A549 (cell line): Measurements from ENCODE around the gene PAQR6.

Experiments used
- CHD4 ChIP-seq: fragments of 200-600 bp; sonication (generic); IDR thresholded peaks from 2 replicates; pipeline ENCODE4 v1.6.1; 2016; ENCODE audit warnings: antibody characterized with exemption, mild to moderate bottlenecking, borderline replicate concordance
- CTCF ChIP-seq: fragments of >200 bp; sonication (Bioruptor Twin); formaldehyde crosslinking; IDR thresholded peaks from 3 replicates; pipeline ENCODE4 v1.5.1; 2016
- EHF ChIP-seq: fragments of 250-450 bp; sonication (Bioruptor Pico); IDR thresholded peaks from 2 replicates; pipeline ENCODE4 v1.5.0; 2020; ENCODE audit warnings: mild to moderate bottlenecking
- PHF8 ChIP-seq: fragments of 200-600 bp; sonication (generic); IDR thresholded peaks from 2 replicates; pipeline ENCODE4 v1.6.1; 2016; ENCODE audit warnings: low read depth, mild to moderate bottlenecking, antibody characterized with exemption, moderate library complexity, borderline replicate concordance
- TF ChIP-seq, protein P1 (sequence below): fragments of 200-600 bp; sonication (generic); IDR thresholded peaks from 2 replicates; pipeline ENCODE4 v1.6.1; 2016; ENCODE audit warnings: antibody characterized with exemption, mild to moderate bottlenecking, moderate library complexity

GRCh38 chr1:156291226-156292061 is 43.6 kb upstream of the PAQR6 start:
- TF ChIP-seq CTCF (no peak), CHD4 (no peak), PHF8 (no peak), EHF (CRISPR knock-in tag) (no peak)
- TF ChIP-seq, protein P1, sequence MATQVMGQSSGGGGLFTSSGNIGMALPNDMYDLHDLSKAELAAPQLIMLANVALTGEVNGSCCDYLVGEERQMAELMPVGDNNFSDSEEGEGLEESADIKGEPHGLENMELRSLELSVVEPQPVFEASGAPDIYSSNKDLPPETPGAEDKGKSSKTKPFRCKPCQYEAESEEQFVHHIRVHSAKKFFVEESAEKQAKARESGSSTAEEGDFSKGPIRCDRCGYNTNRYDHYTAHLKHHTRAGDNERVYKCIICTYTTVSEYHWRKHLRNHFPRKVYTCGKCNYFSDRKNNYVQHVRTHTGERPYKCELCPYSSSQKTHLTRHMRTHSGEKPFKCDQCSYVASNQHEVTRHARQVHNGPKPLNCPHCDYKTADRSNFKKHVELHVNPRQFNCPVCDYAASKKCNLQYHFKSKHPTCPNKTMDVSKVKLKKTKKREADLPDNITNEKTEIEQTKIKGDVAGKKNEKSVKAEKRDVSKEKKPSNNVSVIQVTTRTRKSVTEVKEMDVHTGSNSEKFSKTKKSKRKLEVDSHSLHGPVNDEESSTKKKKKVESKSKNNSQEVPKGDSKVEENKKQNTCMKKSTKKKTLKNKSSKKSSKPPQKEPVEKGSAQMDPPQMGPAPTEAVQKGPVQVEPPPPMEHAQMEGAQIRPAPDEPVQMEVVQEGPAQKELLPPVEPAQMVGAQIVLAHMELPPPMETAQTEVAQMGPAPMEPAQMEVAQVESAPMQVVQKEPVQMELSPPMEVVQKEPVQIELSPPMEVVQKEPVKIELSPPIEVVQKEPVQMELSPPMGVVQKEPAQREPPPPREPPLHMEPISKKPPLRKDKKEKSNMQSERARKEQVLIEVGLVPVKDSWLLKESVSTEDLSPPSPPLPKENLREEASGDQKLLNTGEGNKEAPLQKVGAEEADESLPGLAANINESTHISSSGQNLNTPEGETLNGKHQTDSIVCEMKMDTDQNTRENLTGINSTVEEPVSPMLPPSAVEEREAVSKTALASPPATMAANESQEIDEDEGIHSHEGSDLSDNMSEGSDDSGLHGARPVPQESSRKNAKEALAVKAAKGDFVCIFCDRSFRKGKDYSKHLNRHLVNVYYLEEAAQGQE = no peak
